Measurements from ENCODE around the gene COL4A1.

DNA sequence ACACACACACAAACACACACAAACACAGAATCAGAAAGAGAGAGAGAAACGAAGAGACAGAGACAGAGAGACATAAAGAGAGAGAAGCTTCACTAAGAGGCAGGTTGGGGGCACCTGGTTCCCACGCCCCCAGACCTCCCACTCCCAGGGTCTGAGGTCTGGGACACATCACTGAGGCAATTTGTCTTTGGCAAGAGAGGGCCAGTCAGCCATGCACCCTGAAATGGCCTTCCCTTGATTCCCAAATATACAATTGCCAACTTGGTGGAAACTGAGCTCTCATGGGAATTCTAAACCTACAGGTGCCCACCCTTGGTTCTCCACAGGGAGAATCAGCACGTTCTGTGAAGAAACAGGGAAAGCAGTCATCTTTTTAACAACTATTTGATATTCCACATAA is 79.5 kb downstream of the COL4A1 start:
- TF ChIP-seq FOXK2 (IDR thresholded peaks at IDR 0.05) = no peak
- TF ChIP-seq BHLHE40 (IDR thresholded peaks at IDR 0.05; ENCODE audit: borderline replicate concordance) = no peak
- TF ChIP-seq L3MBTL2 (conservative IDR thresholded peaks at IDR 0.05) = no peak
- TF ChIP-seq LEF1 (IDR thresholded peaks at IDR 0.05; ENCODE audit: borderline replicate concordance) = no peak
- no peak for TF ChIP-seq ARNT (IDR thresholded peaks at IDR 0.05)
- TF ChIP-seq SP1 (IDR thresholded peaks at IDR 0.05) = no peak
- TF ChIP-seq FOXA1 (IDR thresholded peaks at IDR 0.05) = no peak
- TF ChIP-seq ZNF384 (IDR thresholded peaks at IDR 0.05) = no peak
- no peak for TF ChIP-seq TARDBP (IDR thresholded peaks at IDR 0.05)
- TF ChIP-seq SUZ12 (IDR thresholded peaks at IDR 0.05) = no peak

Data from HEK293T (cell line).